SU-DHL-6 (cell line): Measurements from ENCODE around the gene CNNM1.

Source experiments
- EZH2phosphoT487 ChIP-seq: fragments of 200-600 bp; sonication (generic), shearing (Covaris generic); conservative IDR thresholded peaks from 2 replicates; pipeline ENCODE4 v1.6.1; 2018; ENCODE audit warnings: mild to moderate bottlenecking, antibody characterized with exemption, low read length, moderate library complexity, mixed read lengths
- TF ChIP-seq, protein P1 (sequence below): fragments of 200-600 bp; sonication (generic); IDR thresholded peaks from one replicate; pipeline ENCODE4 v1.5.1; 2017; ENCODE audit warnings: antibody characterized with exemption, mild to moderate bottlenecking, low read length, moderate library complexity; ENCODE audit not compliant: insufficient read depth, poor library complexity, severe bottlenecking

DNA sequence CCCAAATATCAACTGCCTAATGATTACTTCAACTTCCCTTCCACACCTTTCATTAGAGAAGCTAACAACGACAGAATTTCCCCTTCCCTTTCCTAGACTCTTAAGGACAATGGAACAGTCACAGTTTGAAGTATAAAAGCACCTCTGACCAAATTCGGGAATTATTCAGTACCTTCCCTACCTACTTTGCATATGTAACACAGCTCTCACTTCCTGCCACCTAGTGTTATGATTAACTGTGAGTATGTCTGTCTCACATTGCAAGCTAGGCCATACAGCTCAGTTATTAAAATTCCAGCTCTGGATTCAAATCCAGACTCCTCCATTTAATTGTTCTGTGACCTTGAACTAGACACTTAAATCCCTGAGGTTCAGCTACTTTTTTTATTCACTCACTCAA, 48.7 kb upstream of the CNNM1 start:
- TF ChIP-seq EZH2phosphoT487 = no peak
- TF ChIP-seq, protein P1, sequence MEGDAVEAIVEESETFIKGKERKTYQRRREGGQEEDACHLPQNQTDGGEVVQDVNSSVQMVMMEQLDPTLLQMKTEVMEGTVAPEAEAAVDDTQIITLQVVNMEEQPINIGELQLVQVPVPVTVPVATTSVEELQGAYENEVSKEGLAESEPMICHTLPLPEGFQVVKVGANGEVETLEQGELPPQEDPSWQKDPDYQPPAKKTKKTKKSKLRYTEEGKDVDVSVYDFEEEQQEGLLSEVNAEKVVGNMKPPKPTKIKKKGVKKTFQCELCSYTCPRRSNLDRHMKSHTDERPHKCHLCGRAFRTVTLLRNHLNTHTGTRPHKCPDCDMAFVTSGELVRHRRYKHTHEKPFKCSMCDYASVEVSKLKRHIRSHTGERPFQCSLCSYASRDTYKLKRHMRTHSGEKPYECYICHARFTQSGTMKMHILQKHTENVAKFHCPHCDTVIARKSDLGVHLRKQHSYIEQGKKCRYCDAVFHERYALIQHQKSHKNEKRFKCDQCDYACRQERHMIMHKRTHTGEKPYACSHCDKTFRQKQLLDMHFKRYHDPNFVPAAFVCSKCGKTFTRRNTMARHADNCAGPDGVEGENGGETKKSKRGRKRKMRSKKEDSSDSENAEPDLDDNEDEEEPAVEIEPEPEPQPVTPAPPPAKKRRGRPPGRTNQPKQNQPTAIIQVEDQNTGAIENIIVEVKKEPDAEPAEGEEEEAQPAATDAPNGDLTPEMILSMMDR = no peak
